Measurements from ENCODE around the gene KCNE3. TPM values are rescaled to one million over a fixed set of nuclear protein-coding genes. Genes with fewer than 3 reads are reported as not detected.
A peak's percentile ranks its signal among the peaks of the same experiment; 100 is the strongest.

The KCNE3 gene
- total RNA-seq, 1 experiment from 2014 or later = 4.9 TPM

GRCh38 chr11:74443071-74443864, 24.1 kb downstream of the KCNE3 start:
- Histone ChIP-seq H2AK5ac (ENCODE audit: insufficient read length, low read length) (no peak overlapping the region), H3K9ac (ENCODE audit: extremely low read depth, insufficient read length, low read length) (no peak overlapping the region), H2AFZ (ENCODE audit: low read length) (no peak overlapping the region), H2BK20ac (ENCODE audit: low read depth, low read length, poor library complexity, severe bottlenecking) (no peak overlapping the region), H2BK5ac (ENCODE audit: insufficient read length, low read length) (no peak overlapping the region), H3K4me1 (ENCODE audit: insufficient read depth, low read length) (no peaks in the 10 kb centered on the region), H3T11ph (ENCODE audit: low read length) (no peak overlapping the region), H3K18ac (ENCODE audit: insufficient read length, low read depth, low read length) (no peak overlapping the region), H3K56ac (ENCODE audit: insufficient read length, low read depth, low read length) (no peak overlapping the region), H3K27ac (ENCODE audit: insufficient read length, low read depth, low read length) (no peak overlapping the region), H2BK12ac (ENCODE audit: insufficient read length, low read depth, low read length) (no peak overlapping the region), H3K79me2 (ENCODE audit: insufficient read depth, low read length) (no peaks in the 10 kb centered on the region), H3K79me1 (ENCODE audit: insufficient read depth, low read depth, low read length, poor library complexity, severe bottlenecking) (no peaks in the 10 kb centered on the region), H3K27me3 (ENCODE audit: insufficient read depth, low read length) (no peaks in the 10 kb centered on the region), H3K9me3 (ENCODE audit: control insufficient read depth, low read depth, low read length) (no peaks in the 10 kb centered on the region), H4K91ac (ENCODE audit: insufficient read length, low read depth, low read length) (no peak overlapping the region), H4K20me1 (ENCODE audit: control insufficient read depth, insufficient read depth, insufficient read length) (no peaks in the 10 kb centered on the region), H3K23me2 (ENCODE audit: insufficient read length, low read depth, low read length, poor library complexity, severe bottlenecking) (no peaks in the 10 kb centered on the region), H3K23ac (ENCODE audit: insufficient read length, low read depth, low read length) (no peak overlapping the region), H3K14ac (ENCODE audit: insufficient read depth, low read length) (no peak overlapping the region), H2BK120ac (ENCODE audit: low read depth, low read length, poor library complexity, severe bottlenecking) (no peak overlapping the region), H3K4ac (ENCODE audit: low read depth, low read length) (no peak overlapping the region), H3K4me2 (ENCODE audit: insufficient read depth, insufficient read length, low read length) (no peak overlapping the region), H4K8ac (replicated peaks; ENCODE audit: insufficient read length, low read depth, low read length) (no peak overlapping the region), H2BK15ac (ENCODE audit: low read depth, low read length) (no peak overlapping the region), H4K5ac (ENCODE audit: insufficient read length, low read depth, low read length) (no peak overlapping the region)
- DNase-seq = no peak
- no CpG with 5 or more reads among the region's 8 CpGs for WGBS (ENCODE audit: extremely low coverage, insufficient read length, low lambda C conversion rate)
- no peak overlapping the region for H3K4me3 Mint-ChIP-seq
- no peaks in the 10 kb centered on the region for H3K9me3 Mint-ChIP-seq
- peak overlapping the region in 1 of 3 experiments; percentile 64; a peak in 2 of 7 replicates for H3K27ac Mint-ChIP-seq
- H3K27me3 Mint-ChIP-seq (ENCODE audit: low read depth) = no peaks in the 10 kb centered on the region
- TF ChIP-seq, protein P1, sequence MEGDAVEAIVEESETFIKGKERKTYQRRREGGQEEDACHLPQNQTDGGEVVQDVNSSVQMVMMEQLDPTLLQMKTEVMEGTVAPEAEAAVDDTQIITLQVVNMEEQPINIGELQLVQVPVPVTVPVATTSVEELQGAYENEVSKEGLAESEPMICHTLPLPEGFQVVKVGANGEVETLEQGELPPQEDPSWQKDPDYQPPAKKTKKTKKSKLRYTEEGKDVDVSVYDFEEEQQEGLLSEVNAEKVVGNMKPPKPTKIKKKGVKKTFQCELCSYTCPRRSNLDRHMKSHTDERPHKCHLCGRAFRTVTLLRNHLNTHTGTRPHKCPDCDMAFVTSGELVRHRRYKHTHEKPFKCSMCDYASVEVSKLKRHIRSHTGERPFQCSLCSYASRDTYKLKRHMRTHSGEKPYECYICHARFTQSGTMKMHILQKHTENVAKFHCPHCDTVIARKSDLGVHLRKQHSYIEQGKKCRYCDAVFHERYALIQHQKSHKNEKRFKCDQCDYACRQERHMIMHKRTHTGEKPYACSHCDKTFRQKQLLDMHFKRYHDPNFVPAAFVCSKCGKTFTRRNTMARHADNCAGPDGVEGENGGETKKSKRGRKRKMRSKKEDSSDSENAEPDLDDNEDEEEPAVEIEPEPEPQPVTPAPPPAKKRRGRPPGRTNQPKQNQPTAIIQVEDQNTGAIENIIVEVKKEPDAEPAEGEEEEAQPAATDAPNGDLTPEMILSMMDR (conservative IDR thresholded peaks at IDR 0.05) = no peak
- H3K4me1 Mint-ChIP-seq = peaks cover 13 to 24% of the 10 kb centered on the region in 2 experiments
- H3K36me3 Mint-ChIP-seq (ENCODE audit: insufficient read depth in 1 of 3, low read depth in 3 of 3) = no peaks in the 10 kb centered on the region

All from H9 (cell line).